ENCODE data around the gene SHCBP1L. TPM values are rescaled to one million over a fixed set of nuclear protein-coding genes. Genes with fewer than 3 reads are reported as not detected.

The SHCBP1L gene
- total RNA-seq, 1 donor from 2014 or later = not detected

GRCh38 chr1:182974506-182975191 is 21.7 kb upstream of the SHCBP1L start:
- H3K27me3 Mint-ChIP-seq (ENCODE audit: insufficient read depth, low read depth) = peaks cover 2% of the 10 kb centered on the region
- Histone ChIP-seq H3K9me3 (ENCODE audit: low read depth) (no peaks in the 10 kb centered on the region), H3K4me3 (no peak overlapping the region), H3K79me2 (ENCODE audit: low read depth) (no peaks in the 10 kb centered on the region), H3K9ac (no peak overlapping the region), H3K4me2 (peak overlapping the region; percentile 74), H3F3A (ENCODE audit: low read depth) (peaks cover 42% of the 10 kb centered on the region), H4K20me1 (ENCODE audit: low read depth) (no peaks in the 10 kb centered on the region), H3K27me3 (no peaks in the 10 kb centered on the region), H3K4me1 (peaks cover 52% of the 10 kb centered on the region), H3K36me3 (no peaks in the 10 kb centered on the region), H2AFZ (replicated peaks) (no peak overlapping the region), H3K27ac (peak overlapping the region; percentile 4)
- no peaks in the 10 kb centered on the region for H3K36me3 Mint-ChIP-seq
- no peaks in the 10 kb centered on the region for H3K9me3 Mint-ChIP-seq
- TF ChIP-seq CTCF (IDR thresholded peaks at IDR 0.05) (no peak), EZH2phosphoT487 (IDR thresholded peaks at IDR 0.05) (no peak), EZH2 (IDR thresholded peaks at IDR 0.05) (no peak)
- no peak overlapping the region for H3K4me3 Mint-ChIP-seq
- DNase-seq (ENCODE audit: low spot score) = peak; percentile 48
- H3K27ac Mint-ChIP-seq = no peak overlapping the region
- peaks cover 25% of the 10 kb centered on the region for H3K4me1 Mint-ChIP-seq

- Histone ChIP-seq H3K4me1 (peaks cover 52% of the 10 kb centered on the region), H3K79me2 (ENCODE audit: low read depth) (no peaks in the 10 kb centered on the region), H3K4me3 (peak overlapping the region; percentile 31), H3K9ac (no peak overlapping the region), H3K9me3 (ENCODE audit: low read depth) (no peaks in the 10 kb centered on the region), H3K27me3 (no peaks in the 10 kb centered on the region), H3K4me2 (peak overlapping the region; percentile 74), H2AFZ (replicated peaks) (no peak overlapping the region), H3F3A (ENCODE audit: low read depth) (peaks cover 42% of the 10 kb centered on the region), H3K36me3 (no peaks in the 10 kb centered on the region), H3K27ac (peak overlapping the region; percentile 82), H4K20me1 (ENCODE audit: low read depth) (no peaks in the 10 kb centered on the region)
- H3K36me3 Mint-ChIP-seq = no peaks in the 10 kb centered on the region
- H3K27me3 Mint-ChIP-seq (ENCODE audit: insufficient read depth, low read depth) = peaks cover 2% of the 10 kb centered on the region
- peaks cover 25% of the 10 kb centered on the region for H3K4me1 Mint-ChIP-seq
- no peaks in the 10 kb centered on the region for H3K9me3 Mint-ChIP-seq
- H3K4me3 Mint-ChIP-seq = no peak overlapping the region
- TF ChIP-seq CTCF (IDR thresholded peaks at IDR 0.05) = no peak
- no peak for TF ChIP-seq EZH2 (IDR thresholded peaks at IDR 0.05)
- TF ChIP-seq EZH2phosphoT487 (IDR thresholded peaks at IDR 0.05) = no peak
- peak; percentile 76 for DNase-seq (ENCODE audit: low spot score)
- no peak overlapping the region for H3K27ac Mint-ChIP-seq
Observed at GRCh38 chr1:182972829-182973228, 19.9 kb upstream of the SHCBP1L start.

GRCh38 chr1:182972231-182972630 is 19.3 kb upstream of the SHCBP1L start:
- H3K36me3 Mint-ChIP-seq = no peaks in the 10 kb centered on the region
- H3K36me3 ChIP-seq = no peaks in the 10 kb centered on the region
- no peaks in the 10 kb centered on the region for H3K9me3 Mint-ChIP-seq
- H3K4me3 Mint-ChIP-seq = no peak overlapping the region
- H3K4me1 Mint-ChIP-seq = peaks cover 25% of the 10 kb centered on the region
- H2AFZ ChIP-seq (replicated peaks) = no peak overlapping the region
- TF ChIP-seq EZH2 (IDR thresholded peaks at IDR 0.05) = no peak
- TF ChIP-seq CTCF (IDR thresholded peaks at IDR 0.05) = no peak
- TF ChIP-seq EZH2phosphoT487 (IDR thresholded peaks at IDR 0.05) = no peak
- no peaks in the 10 kb centered on the region for H3K79me2 ChIP-seq (ENCODE audit: low read depth)
- no peak overlapping the region for H3K4me3 ChIP-seq
- no peak overlapping the region for H3K9ac ChIP-seq
- H3K27me3 ChIP-seq = no peaks in the 10 kb centered on the region
- DNase-seq (ENCODE audit: low spot score) = no peak
- no peaks in the 10 kb centered on the region for H4K20me1 ChIP-seq (ENCODE audit: low read depth)
- H3K4me1 ChIP-seq = peaks cover 52% of the 10 kb centered on the region
- H3K4me2 ChIP-seq = peak overlapping the region; percentile 74
- H3K27ac Mint-ChIP-seq = no peak overlapping the region
- no peaks in the 10 kb centered on the region for H3K9me3 ChIP-seq (ENCODE audit: low read depth)
- H3F3A ChIP-seq (ENCODE audit: low read depth) = peaks cover 42% of the 10 kb centered on the region
- H3K27me3 Mint-ChIP-seq (ENCODE audit: insufficient read depth, low read depth) = no peaks in the 10 kb centered on the region
- no peak overlapping the region for H3K27ac ChIP-seq

Measured in neural progenitor cell (in vitro differentiated cells).